Measurements from ENCODE around the gene TLE4.
"Not testable (repeated sequence)": the region's sequence is repeated elsewhere in the genome, so short reads cannot be mapped to it uniquely, and the experiment has no call there.

The TLE4 gene

DNA sequence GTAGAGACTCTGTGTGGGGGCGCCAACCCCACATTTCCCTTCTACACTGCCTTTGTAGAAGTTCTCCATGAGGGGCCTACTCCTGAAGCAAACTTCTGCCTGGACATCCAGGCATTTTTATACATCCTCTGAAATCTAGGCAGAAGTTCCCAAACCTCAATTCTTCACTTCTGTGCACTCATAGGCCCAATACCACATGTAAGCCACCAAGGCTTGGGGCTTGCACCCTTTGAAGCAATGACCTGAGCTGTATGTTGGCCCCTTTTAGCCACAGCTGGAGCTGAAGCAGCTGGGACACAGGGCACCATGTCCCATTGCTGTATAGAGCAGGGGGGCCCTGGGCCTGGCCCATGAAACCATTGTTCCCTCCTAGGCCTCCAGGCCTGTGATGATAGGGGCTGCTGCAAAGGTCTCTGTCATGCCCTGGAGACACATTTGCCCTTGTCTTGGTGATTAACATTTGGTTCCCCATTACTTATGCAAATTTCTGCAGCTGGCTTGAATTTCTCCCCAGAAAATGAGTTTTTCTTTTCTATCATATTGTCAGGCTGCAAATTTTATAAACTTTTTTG, 180.2 kb downstream of the TLE4 start:
- DNase-seq: not testable (repeated sequence)

DNA sequence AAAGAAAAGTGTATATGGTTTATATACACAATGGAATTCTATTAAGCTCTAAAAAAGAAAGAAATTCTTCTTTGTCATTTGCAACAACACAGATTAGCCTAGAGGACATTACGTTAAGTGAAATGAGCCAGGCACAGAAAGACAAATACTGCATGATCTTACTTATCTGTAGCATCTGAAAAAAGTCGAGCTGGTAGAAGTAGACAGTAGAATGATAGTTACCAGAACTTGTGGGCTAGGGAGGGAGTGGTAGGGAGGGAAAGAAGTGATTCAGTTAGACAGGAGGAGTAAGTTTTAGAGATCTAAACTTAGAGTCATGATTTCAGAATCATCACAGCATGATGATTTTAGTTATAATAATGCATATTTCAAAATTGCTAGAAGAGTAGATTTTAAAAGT, 184.6 kb downstream of the TLE4 start:
- no peak for DNase-seq

DNA sequence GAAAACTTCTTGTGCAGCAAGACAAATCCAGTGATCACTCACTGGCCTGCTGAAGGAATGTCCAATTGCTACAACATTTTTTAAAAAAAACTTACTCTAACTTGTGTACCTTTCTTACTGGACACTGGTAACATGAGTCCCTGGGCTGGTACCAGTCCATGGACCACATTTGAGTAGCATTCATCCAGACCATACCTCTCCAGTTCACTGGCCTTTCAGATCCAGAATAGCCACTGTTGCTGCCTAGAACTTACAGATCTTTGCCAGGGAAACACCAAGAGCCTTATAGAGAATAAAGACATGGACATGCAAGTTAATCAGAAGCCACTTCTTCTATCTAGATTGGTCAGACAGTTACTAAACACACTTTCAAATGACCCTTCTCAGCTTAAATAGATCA, 185.3 kb downstream of the TLE4 start:
- DNase-seq: no peak

DNA sequence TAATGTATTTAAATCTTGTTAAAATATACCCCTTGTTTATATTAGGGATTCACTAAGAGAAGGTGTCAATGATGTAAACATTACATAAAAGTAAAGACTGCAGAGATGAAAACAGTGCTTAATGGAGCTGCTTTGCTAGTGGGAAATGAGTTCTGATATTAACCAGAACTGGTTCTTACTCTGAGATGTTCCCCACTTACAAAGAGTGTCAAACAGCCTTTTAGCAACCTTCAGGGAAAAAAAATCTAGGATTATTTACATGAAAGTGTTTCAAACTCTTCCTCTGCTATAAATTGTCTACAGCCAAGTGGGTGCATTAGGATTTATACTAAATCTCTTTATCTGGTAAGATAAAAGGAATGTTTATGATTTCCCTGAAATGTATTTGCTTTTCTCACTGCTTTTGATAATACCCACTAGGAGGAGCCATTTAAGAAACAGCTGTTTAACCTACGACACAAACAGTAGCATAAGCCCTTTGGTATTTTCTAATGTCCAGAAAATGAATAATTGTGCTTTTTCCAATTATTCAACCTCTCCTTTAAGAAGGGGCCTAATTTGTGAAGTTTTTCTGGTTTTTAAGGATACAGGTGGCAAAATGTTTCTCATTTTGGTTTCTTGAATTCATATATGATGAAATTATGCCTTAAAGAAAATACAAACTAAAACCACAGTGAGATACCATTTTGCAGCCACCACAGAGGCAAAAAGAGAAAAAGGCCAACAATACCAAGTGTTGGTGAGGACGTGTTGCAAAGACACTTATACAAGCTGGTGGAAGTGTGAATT, 186.3 kb downstream of the TLE4 start:
- peak; percentile 6 for DNase-seq

DNA sequence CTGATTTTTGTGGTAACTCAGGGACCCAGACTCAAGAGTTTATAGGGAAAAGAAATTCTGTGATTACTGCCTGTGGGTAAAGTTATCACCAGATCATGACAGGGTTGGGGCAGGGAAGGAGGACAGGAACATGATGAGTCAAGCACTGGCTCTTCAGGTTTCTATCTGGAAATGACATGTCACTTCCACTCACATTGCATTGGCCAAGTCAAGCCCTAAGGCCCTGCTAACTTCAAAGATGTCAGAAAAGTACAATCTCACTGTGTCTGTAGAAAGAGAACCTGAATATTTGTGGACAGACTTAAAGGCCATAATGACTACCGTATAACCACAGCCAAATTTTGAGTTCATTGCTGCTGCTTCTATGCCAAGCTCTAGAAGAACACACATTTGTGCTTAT, 187.7 kb downstream of the TLE4 start:
- no peak for DNase-seq

DNA sequence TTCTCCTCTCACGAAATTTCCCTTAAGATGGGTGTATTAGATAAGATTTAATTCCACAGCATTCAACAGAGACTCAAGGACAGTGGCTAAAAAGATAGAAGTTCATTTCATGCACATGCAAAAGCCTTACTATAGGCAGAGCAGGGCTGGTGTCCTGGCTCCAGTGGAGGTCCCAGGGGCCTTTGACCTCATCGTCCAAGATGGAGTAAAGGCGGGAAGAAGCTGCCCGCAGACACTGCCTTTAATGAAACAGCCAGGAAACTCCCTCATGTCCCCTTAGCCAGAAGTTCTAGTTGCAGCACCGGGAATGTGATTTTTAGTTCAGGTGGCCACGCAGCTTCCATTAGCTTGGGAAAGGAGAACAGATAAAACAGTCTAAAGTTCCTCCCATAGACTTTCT, 190.3 kb downstream of the TLE4 start:
- no peak for DNase-seq

DNA sequence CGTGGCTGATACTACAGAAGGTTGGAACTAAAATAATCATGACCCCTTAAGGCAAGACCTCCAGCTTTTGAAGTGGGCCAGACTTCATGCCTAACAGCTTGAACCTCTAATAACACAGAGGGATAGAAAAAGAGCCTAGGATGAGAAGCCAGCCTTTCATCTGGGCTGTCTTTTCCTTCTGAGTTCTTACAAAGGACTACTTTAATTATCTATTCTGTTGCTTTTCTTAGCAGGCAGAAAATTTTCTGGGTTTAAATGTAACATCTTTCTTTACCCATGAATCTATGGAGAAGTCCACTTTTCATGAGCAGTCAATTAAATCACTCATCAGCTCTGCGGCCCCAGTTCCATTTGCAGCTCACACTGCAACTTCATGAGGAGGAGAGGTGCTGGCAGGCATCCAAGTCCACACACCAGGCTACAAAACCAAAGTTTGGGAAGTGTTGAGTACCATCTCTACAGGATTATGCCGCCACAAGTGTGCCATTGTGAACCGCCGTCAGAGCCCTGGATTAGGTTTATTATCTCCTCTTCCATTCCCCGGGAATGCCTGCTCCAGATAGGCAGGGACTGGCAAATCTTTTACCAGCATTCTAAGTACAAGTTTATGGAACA, 192.0 kb downstream of the TLE4 start:
- DNase-seq: no peak

DNA sequence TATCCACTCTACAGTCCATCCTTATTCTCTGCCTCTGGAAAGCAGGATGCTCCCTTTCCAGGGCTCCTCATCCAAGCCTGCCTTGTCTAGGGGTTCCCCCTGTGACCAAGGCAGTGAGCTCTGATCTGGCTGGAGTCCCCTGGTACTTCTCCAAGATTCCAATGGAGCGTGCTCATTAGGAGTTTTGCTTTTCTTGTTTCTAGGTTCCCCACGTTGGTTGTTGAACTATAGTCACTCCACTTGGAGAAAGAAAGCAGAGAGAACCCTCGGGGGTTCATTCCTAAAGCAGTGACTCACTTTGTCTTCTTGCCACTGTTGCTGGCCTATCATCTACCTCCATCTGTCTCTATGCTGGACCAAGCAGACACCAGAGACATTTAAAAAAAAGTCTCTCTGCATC, 192.6 kb downstream of the TLE4 start:
- no peak for DNase-seq

DNA sequence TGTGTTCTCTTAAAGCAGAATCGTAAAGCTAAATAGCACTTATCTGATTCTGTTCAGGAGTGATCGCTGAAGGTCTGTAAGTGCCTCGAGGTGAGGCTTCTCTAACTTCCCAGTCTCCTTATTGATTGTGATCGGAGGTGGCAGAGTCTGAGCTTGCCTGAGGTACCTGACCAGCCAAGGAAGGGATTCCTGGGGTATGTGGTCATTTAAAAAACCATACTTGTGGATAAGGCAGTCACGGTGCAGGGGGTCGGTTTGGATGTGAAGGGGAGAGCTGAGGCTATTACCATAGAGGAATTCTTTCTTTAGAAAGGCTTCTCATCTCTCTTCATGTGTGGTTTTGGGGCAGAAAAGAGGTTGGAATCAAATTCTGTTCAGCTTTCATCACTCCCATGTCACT, 193.7 kb downstream of the TLE4 start:
- DNase-seq: no peak

DNA sequence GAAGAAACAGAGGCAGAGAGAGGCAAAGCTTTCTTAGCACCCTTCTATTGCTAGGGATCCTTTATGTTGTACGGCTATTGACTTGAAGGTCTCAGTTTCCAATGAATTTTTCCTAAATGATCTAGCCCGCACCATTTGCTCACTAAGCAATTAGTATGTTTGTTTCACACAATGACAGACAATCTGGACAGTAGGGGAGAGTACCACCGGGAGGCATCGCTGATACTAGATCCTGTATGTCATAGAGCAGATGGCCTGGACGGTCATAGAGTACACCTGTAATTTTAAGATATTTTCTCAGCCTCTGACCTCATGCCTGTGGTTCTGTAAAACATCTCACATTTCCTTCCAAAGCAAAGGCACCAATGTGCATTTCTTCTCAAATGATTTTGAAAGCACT, 194.3 kb downstream of the TLE4 start:
- DNase-seq: no peak

DNA sequence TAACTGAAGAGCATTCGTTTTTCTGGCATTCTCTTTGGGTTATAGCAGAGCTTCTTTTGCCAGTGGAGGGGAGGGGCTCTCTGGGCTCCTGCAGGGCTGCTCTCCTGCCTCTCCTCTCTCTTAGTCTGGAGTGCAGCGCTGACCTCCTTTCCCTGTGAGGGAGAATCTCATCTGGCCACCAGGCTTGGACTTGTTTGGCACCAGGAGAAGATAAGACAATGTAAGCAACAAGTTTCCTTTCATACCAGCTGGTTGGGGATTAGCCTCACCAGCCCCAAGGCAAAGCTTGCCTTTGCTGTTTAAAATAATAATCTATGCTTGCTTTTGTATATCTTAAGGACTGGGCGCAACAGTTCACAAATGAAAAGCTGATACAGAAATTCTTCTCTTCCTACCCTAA, 196.4 kb downstream of the TLE4 start:
- no peak for DNase-seq

DNA sequence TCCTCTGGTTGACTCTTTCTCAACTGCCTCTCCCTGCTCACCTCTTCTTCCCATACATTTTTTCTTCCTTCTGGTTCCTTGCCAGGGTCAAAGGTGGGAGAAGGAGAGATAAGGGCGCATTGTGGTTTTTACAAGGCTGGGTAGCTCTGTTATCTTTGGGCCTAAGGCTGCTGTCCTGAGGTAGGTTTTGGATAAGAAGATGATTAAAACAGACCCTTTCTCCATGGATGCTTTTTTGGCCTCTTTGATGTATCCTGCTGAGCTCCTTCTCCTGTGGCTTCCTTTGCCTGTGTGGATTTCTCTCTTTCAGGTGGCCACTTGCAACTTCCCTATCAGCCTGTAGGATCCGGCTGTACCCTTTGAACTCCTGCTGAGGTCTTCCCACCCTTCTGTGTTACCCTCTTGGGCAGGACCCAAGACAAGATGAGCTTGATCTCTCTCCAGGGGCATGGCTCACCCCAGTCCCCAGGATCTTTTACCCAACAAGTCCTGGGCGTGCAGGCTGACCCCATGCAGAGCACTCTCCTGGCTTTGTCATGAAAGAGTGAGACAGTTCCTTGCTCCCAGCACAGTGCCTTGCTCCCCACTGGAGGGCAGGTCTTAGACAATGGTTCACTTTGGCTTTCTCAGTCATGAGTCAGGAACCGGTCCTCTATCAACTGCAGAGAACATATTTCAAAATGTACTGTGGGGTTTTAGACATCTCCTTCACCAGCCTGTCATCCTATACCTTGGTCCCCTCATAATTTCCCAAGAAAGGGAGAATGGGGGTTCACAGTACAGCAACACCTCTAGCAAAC, 197.9 kb downstream of the TLE4 start:
- DNase-seq: no peak

DNA sequence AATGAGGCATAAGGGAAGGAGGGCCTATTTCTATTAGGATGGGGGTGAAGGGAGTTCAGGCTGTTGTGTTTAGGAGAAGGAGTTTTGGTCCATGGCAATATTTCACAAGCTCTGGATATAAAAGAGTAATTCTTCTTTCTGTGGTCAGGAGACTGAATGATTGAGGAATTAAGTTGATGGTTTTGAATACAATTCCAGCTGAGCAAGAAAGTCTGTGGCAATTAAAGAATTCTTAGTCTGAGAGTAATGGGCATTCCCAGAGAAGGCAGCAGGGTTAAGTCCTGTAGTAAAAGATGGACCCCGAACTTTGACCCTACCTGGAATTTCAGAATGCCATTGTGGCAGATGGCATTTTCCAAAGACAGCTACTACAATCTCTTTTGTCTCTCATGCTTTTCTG, 202.6 kb downstream of the TLE4 start:
- DNase-seq: no peak
